Aorta (tissue), 5 donors: Measurements from ENCODE around the gene DBH. TPM values are rescaled to one million over a fixed set of nuclear protein-coding genes. Genes with fewer than 3 reads are reported as not detected.

Experiments
- ATAC-seq: fragments of 200-7000 bp; cut with Tn5 transposase; one replicate; pipeline ENCODE4 v1.9.1; 2022; ENCODE audit warnings: moderate library complexity; ENCODE audit not compliant: low FRiP score
- DNase-seq, 2 donors: peaks; one replicate each; pipeline ENCODE4 v3.0.0-alpha.2; 2020
- H3K27ac ChIP-seq, 2 donors: one replicate each; pipeline ENCODE4 v1.5.1; 2013; ENCODE audit warnings: low read length in 2 of 2, mild to moderate bottlenecking in 2 of 2, moderate library complexity in 2 of 2, control low read depth in 1 of 2, inconsistent platforms in 1 of 2, low read depth in 1 of 2
- H3K27me3 ChIP-seq, 2 donors: one replicate each; pipeline ENCODE4 v1.6.1; 2013; ENCODE audit warnings: control low read depth in 1 of 2, low read length in 1 of 2, mild to moderate bottlenecking in 1 of 2, moderate library complexity in 1 of 2; ENCODE audit not compliant: insufficient read depth in 2 of 2, control insufficient read depth in 1 of 2
- H3K36me3 ChIP-seq, 2 donors: one replicate each; pipeline ENCODE4 v1.6.1; 2013; ENCODE audit warnings: control low read depth in 1 of 2, low read length in 1 of 2, mild to moderate bottlenecking in 1 of 2; ENCODE audit not compliant: insufficient read depth in 2 of 2, control insufficient read depth in 1 of 2
- H3K4me1 ChIP-seq, 2 donors: one replicate each; pipeline ENCODE4 v1.6.1; 2013; ENCODE audit warnings: low read length in 2 of 2, control low read depth in 1 of 2, mild to moderate bottlenecking in 1 of 2, moderate library complexity in 1 of 2; ENCODE audit not compliant: insufficient read depth in 2 of 2, control insufficient read depth in 1 of 2
- H3K4me3 ChIP-seq, 2 donors: one replicate each; pipeline ENCODE4 v1.5.1; 2013; ENCODE audit warnings: low read length in 2 of 2, control low read depth in 1 of 2, mild to moderate bottlenecking in 1 of 2
- H3K9me3 ChIP-seq: one replicate; pipeline ENCODE4 v1.6.1; 2013; ENCODE audit warnings: mild to moderate bottlenecking, low read length; ENCODE audit not compliant: control insufficient read depth
- WGBS, 2 donors: extraction: QIAGEN DNeasy Blood & Tissue Kit; methylation state at CpG; one replicate each; pipeline ENCODE4 v1.1.7; 2013; 5-methylcytosine and 5-hydroxymethylcytosine counted together
- intact Hi-C, 2 donors: fragments of 100-400 bp; cut with DNase I; formaldehyde crosslinking; loops; one replicate each; pipeline versions ENCODE4 v1.14.2 to v1.15.0; 2022
- polyA plus RNA-seq, 2 donors: library from polyadenylated mRNA; stranded (reverse); fragments of 200-250 nt; gene quantifications; one replicate each; pipeline ENCODE4 v1.2.3, GENCODE V29; 2013
- total RNA-seq, 2 donors: library from RNA; stranded (reverse); fragmentation: NEBNext Ultra II Directional; extraction: Animal tissue kit (Norgen Biotek cat#: 25700); gene quantifications; one replicate each; pipeline ENCODE4 v1.2.1, GENCODE V29; 2021
- donor health status: healthy with polysubstance abuse.
- donor health status: Bipolar disorder and iron deficiency.
- donor health status: DM: no; HTN: no; CAD: no.
- donor health status: DM: no; HTN: no; CAD: no.
- donor health status: DM: yes; HTN: yes; CAD: no.

The DBH gene
- total and polyA plus RNA-seq, 4 donors, result not detected

- DNase-seq (no peak), ATAC-seq (no peak)
- Histone ChIP-seq H3K4me1 (no peaks in the 10 kb centered on the region), H3K36me3 (no peaks in the 10 kb centered on the region), H3K27ac (no peak overlapping the region), H3K27me3 (no peaks in the 10 kb centered on the region), H3K9me3 (no peaks in the 10 kb centered on the region), H3K4me3 (no peak overlapping the region)
- WGBS, 2 donors, result 66% methylated on average over 16 of the region's 16 CpGs
- intact Hi-C loops, result no loop called here
These were observed 6.7 kb downstream of the DBH start for GRCh38 chr9:133642708-133643361.

- no peak for DNase-seq
- Histone ChIP-seq H3K36me3 (no peaks in the 10 kb centered on the region), H3K4me1 (no peaks in the 10 kb centered on the region), H3K9me3 (no peaks in the 10 kb centered on the region), H3K4me3 (no peak overlapping the region), H3K27me3 (no peaks in the 10 kb centered on the region), H3K27ac (no peak overlapping the region)
- WGBS, 2 donors, result 89 to 91% methylated on average over 20 of the region's 20 CpGs
- no peak for ATAC-seq
- intact Hi-C loops, result no loop called here
These were observed 7.2 kb downstream of the DBH start for GRCh38 chr9:133643362-133643755.

- Histone ChIP-seq H3K9me3 (no peaks in the 10 kb centered on the region), H3K36me3 (no peaks in the 10 kb centered on the region), H3K4me1 (no peaks in the 10 kb centered on the region), H3K4me3 (no peak overlapping the region), H3K27ac (no peak overlapping the region), H3K27me3 (no peaks in the 10 kb centered on the region)
- intact Hi-C loops, result no loop called here
- ATAC-seq, result no peak
- peak in 1 of 2 donors; percentile 64 for DNase-seq
- 73 to 75% methylated on average over 22 to 23 of the region's 23 CpGs for WGBS, 2 donors
These were observed 8.0 kb downstream of the DBH start for GRCh38 chr9:133643978-133644760.

- DNase-seq (no peak), ATAC-seq (no peak)
- WGBS, 2 donors, result 41% methylated on average over 10 of the region's 10 CpGs
- no peaks in the 10 kb centered on the region for H3K4me1 ChIP-seq
- H3K36me3 ChIP-seq, result no peaks in the 10 kb centered on the region
- H3K9me3 ChIP-seq, result no peaks in the 10 kb centered on the region
- intact Hi-C loops, result no loop called here
- no peaks in the 10 kb centered on the region for H3K27me3 ChIP-seq
- H3K27ac ChIP-seq, result no peak overlapping the region
- no peak overlapping the region for H3K4me3 ChIP-seq
These were observed 9.0 kb downstream of the DBH start for GRCh38 chr9:133645021-133645765.

- Histone ChIP-seq H3K4me1 (no peaks in the 10 kb centered on the region), H3K36me3 (no peaks in the 10 kb centered on the region), H3K9me3 (no peaks in the 10 kb centered on the region), H3K4me3 (no peak overlapping the region), H3K27ac (no peak overlapping the region), H3K27me3 (no peaks in the 10 kb centered on the region)
- ATAC-seq, result no peak
- 71 to 78% methylated on average over 7 of the region's 7 CpGs for WGBS, 2 donors
- intact Hi-C loops, result no loop called here
- DNase-seq, result no peak
These were observed 11.0 kb downstream of the DBH start for GRCh38 chr9:133647148-133647547.

GRCh38 chr9:133647765-133648469, 11.8 kb downstream of the DBH start:
- Histone ChIP-seq H3K9me3 (no peaks in the 10 kb centered on the region), H3K4me3 (no peak overlapping the region), H3K36me3 (no peaks in the 10 kb centered on the region), H3K27ac (no peak overlapping the region), H3K27me3 (no peaks in the 10 kb centered on the region), H3K4me1 (no peaks in the 10 kb centered on the region)
- ATAC-seq (no peak), DNase-seq (no peak)
- WGBS, 2 donors, result 76 to 78% methylated on average over 25 of the region's 25 CpGs
- intact Hi-C loops, result no loop called here

GRCh38 chr9:133649194-133649593, 13.0 kb downstream of the DBH start:
- Histone ChIP-seq H3K27me3 (no peaks in the 10 kb centered on the region), H3K36me3 (no peaks in the 10 kb centered on the region), H3K27ac (no peak overlapping the region), H3K9me3 (no peaks in the 10 kb centered on the region), H3K4me1 (no peaks in the 10 kb centered on the region), H3K4me3 (no peak overlapping the region)
- ATAC-seq (no peak), DNase-seq (no peak)
- intact Hi-C loops, result no loop called here
- 70 to 75% methylated on average over 7 of the region's 7 CpGs for WGBS, 2 donors

- WGBS, 2 donors, result 84 to 87% methylated on average over 12 of the region's 12 CpGs
- intact Hi-C loops, result no loop called here
- H3K4me1 ChIP-seq, result no peaks in the 10 kb centered on the region
- H3K27ac ChIP-seq, result no peak overlapping the region
- DNase-seq (no peak), ATAC-seq (no peak)
- H3K9me3 ChIP-seq, result no peaks in the 10 kb centered on the region
- no peaks in the 10 kb centered on the region for H3K36me3 ChIP-seq
- no peak overlapping the region for H3K4me3 ChIP-seq
- no peaks in the 10 kb centered on the region for H3K27me3 ChIP-seq
These were observed 13.9 kb downstream of the DBH start for GRCh38 chr9:133650026-133650425.
